Measurements from ENCODE around the gene SLC9C2.

GRCh38 chr1:173532237-173532636, 70.6 kb downstream of the SLC9C2 start:
- no peak for TF ChIP-seq CTCF (IDR thresholded peaks at IDR 0.05)
- no peak for TF ChIP-seq POLR2A (IDR thresholded peaks at IDR 0.05)

Data from Peyer's patch (tissue), 4 donors.